Measurements from ENCODE around the gene PRR12.

The PRR12 gene

DNA sequence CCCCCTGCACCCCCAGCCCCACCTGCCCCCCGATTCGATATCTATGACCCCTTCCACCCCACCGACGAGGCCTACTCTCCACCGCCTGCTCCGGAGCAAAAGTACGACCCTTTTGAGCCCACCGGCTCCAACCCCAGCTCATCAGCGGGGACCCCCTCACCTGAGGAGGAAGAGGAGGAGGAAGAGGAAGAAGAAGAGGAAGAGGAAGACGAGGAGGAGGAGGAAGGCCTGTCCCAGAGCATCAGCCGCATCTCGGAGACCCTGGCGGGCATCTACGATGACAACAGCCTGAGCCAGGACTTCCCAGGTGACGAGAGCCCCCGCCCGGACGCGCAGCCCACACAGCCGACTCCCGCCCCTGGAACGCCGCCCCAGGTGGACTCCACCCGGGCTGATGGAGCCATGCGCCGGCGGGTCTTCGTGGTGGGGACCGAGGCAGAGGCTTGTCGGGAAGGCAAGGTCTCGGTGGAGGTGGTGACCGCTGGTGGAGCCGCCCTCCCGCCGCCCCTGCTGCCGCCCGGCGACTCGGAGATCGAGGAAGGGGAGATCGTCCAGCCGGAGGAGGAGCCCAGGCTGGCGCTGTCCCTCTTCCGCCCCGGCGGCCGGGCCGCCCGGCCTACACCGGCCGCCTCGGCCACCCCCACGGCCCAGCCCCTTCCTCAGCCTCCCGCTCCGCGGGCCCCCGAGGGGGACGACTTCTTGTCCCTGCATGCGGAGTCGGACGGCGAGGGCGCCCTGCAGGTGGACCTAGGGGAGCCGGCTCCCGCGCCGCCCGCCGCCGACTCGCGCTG is 60.2 kb downstream of the PRR12 start:
- Histone ChIP-seq H3K27me3 (replicated peaks; ENCODE audit: insufficient read depth, low read length) (no peaks in the 10 kb centered on the region), H3K9me2 (replicated peaks; ENCODE audit: insufficient read depth, low read length) (no peaks in the 10 kb centered on the region), H3K4me1 (ENCODE audit: low read length) (no peaks in the 10 kb centered on the region), H3K79me2 (ENCODE audit: low read length) (peaks cover 33% of the 10 kb centered on the region), H3K4me3 (ENCODE audit: low read length) (no peak overlapping the region), H3K36me3 (replicated peaks; ENCODE audit: insufficient read depth, low read length) (no peaks in the 10 kb centered on the region; the same call in 1 of the 2 replicates), H3F3A (ENCODE audit: insufficient read depth, low read length) (no peaks in the 10 kb centered on the region), H3K9ac (ENCODE audit: low read length) (no peak overlapping the region), H4K20me1 (ENCODE audit: insufficient read depth, low read length) (no peaks in the 10 kb centered on the region), H2AFZ (ENCODE audit: low read length) (no peak overlapping the region), H3K4me2 (ENCODE audit: low read depth, low read length) (no peak overlapping the region), H3K9me3 (replicated peaks; ENCODE audit: insufficient read depth, low read length) (no peaks in the 10 kb centered on the region), H3K27ac (ENCODE audit: low read length) (no peak overlapping the region)
- TF ChIP-seq EZH2 (optimal IDR thresholded peaks at IDR 0.05; ENCODE audit: low read depth, low read length), result no peak
- no peak for DNase-seq

DNA sequence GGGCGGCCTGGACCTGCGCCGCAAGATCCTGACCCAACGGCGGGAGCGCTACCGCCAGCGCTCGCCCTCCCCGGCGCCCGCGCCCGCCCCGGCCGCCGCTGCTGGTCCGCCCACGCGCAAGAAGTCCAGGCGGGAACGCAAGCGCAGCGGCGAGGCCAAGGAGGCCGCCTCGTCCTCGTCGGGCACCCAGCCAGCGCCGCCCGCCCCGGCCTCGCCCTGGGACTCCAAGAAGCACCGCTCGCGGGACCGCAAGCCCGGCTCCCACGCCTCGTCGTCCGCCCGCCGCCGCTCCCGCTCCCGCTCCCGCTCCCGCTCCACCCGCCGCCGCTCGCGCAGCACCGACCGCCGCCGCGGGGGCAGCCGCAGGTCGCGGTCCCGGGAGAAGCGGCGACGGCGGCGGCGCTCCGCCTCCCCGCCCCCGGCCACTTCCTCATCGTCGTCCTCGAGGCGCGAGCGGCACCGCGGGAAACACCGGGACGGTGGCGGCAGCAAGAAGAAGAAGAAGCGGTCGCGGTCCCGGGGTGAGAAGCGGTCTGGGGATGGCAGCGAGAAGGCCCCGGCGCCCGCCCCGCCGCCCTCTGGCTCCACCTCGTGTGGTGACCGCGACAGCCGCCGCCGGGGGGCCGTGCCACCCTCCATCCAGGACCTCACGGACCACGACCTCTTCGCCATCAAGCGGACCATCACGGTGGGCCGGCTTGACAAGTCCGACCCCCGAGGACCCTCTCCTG is 61.0 kb downstream of the PRR12 start:
- Histone ChIP-seq H3K27ac (ENCODE audit: low read length) (no peak overlapping the region), H3F3A (ENCODE audit: insufficient read depth, low read length) (no peaks in the 10 kb centered on the region), H4K20me1 (ENCODE audit: insufficient read depth, low read length) (no peaks in the 10 kb centered on the region), H3K4me2 (ENCODE audit: low read depth, low read length) (no peak overlapping the region), H3K27me3 (replicated peaks; ENCODE audit: insufficient read depth, low read length) (no peaks in the 10 kb centered on the region), H3K36me3 (replicated peaks; ENCODE audit: insufficient read depth, low read length) (no peaks in the 10 kb centered on the region; the same call in 1 of the 2 replicates), H2AFZ (ENCODE audit: low read length) (no peak overlapping the region), H3K4me3 (ENCODE audit: low read length) (no peak overlapping the region), H3K9ac (ENCODE audit: low read length) (no peak overlapping the region), H3K4me1 (ENCODE audit: low read length) (no peaks in the 10 kb centered on the region), H3K9me2 (replicated peaks; ENCODE audit: insufficient read depth, low read length) (no peaks in the 10 kb centered on the region), H3K79me2 (ENCODE audit: low read length) (peaks cover 25% of the 10 kb centered on the region), H3K9me3 (replicated peaks; ENCODE audit: insufficient read depth, low read length) (no peaks in the 10 kb centered on the region)
- no peak for DNase-seq
- TF ChIP-seq, protein P1, sequence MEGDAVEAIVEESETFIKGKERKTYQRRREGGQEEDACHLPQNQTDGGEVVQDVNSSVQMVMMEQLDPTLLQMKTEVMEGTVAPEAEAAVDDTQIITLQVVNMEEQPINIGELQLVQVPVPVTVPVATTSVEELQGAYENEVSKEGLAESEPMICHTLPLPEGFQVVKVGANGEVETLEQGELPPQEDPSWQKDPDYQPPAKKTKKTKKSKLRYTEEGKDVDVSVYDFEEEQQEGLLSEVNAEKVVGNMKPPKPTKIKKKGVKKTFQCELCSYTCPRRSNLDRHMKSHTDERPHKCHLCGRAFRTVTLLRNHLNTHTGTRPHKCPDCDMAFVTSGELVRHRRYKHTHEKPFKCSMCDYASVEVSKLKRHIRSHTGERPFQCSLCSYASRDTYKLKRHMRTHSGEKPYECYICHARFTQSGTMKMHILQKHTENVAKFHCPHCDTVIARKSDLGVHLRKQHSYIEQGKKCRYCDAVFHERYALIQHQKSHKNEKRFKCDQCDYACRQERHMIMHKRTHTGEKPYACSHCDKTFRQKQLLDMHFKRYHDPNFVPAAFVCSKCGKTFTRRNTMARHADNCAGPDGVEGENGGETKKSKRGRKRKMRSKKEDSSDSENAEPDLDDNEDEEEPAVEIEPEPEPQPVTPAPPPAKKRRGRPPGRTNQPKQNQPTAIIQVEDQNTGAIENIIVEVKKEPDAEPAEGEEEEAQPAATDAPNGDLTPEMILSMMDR (IDR thresholded peaks at IDR 0.05; ENCODE audit: low read length), result no peak
- no peak for TF ChIP-seq EZH2phosphoT487 (IDR thresholded peaks at IDR 0.05; ENCODE audit: low read length)
- no peak for TF ChIP-seq EZH2 (optimal IDR thresholded peaks at IDR 0.05; ENCODE audit: low read depth, low read length)

DNA sequence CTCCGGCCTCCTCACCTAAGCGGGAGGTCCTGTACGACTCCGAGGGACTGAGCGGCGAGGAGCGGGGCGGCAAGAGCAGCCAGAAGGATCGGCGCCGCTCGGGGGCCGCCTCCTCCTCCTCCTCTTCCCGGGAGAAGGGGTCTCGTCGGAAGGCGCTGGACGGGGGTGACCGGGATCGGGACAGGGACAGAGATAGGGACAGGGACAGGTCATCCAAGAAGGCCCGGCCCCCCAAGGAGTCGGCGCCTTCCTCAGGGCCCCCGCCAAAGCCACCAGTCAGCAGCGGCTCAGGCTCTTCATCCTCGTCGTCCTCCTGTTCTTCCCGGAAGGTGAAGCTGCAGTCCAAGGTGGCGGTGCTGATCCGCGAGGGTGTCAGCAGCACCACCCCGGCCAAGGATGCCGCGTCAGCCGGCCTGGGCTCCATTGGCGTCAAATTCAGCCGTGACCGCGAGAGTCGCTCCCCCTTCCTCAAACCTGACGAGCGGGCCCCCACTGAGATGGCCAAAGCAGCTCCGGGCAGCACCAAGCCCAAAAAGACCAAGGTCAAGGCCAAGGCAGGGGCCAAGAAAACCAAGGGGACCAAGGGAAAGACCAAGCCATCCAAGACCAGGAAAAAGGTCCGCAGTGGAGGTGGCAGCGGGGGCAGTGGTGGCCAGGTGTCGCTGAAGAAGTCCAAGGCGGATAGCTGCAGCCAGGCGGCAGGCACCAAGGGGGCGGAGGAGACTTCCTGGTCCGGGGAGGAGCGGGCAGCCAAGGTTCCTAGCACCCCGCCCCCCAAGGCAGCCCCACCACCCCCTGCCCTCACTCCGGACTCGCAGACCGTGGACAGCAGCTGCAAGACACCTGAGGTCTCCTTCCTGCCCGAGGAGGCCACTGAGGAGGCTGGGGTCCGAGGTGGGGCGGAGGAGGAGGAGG is 61.8 kb downstream of the PRR12 start:
- peaks cover 20% of the 10 kb centered on the region for H3K79me2 ChIP-seq (ENCODE audit: low read length)
- H3K9me2 ChIP-seq (replicated peaks; ENCODE audit: insufficient read depth, low read length), result no peaks in the 10 kb centered on the region
- DNase-seq, result no peak
- H3K4me2 ChIP-seq (ENCODE audit: low read depth, low read length), result no peak overlapping the region
- no peak for TF ChIP-seq EZH2 (optimal IDR thresholded peaks at IDR 0.05; ENCODE audit: low read depth, low read length)
- TF ChIP-seq, protein P1 (IDR thresholded peaks at IDR 0.05; ENCODE audit: low read length), result no peak
- no peak for TF ChIP-seq EZH2phosphoT487 (IDR thresholded peaks at IDR 0.05; ENCODE audit: low read length)
- no peaks in the 10 kb centered on the region; the same call in 1 of the 2 replicates for H3K36me3 ChIP-seq (replicated peaks; ENCODE audit: insufficient read depth, low read length)
- H3K9me3 ChIP-seq (replicated peaks; ENCODE audit: insufficient read depth, low read length), result no peaks in the 10 kb centered on the region
- no peaks in the 10 kb centered on the region for H4K20me1 ChIP-seq (ENCODE audit: insufficient read depth, low read length)
- H2AFZ ChIP-seq (ENCODE audit: low read length), result no peak overlapping the region
- no peaks in the 10 kb centered on the region for H3F3A ChIP-seq (ENCODE audit: insufficient read depth, low read length)
- no peak overlapping the region for H3K4me3 ChIP-seq (ENCODE audit: low read length)
- H3K27ac ChIP-seq (ENCODE audit: low read length), result no peak overlapping the region
- no peaks in the 10 kb centered on the region for H3K27me3 ChIP-seq (replicated peaks; ENCODE audit: insufficient read depth, low read length)
- no peaks in the 10 kb centered on the region for H3K4me1 ChIP-seq (ENCODE audit: low read length)
- no peak overlapping the region for H3K9ac ChIP-seq (ENCODE audit: low read length)
